ENCODE data around the gene SULT1B1.

Gene SULT1B1

GRCh38 chr4:69765751-69766150 is 5.3 kb upstream of the SULT1B1 start:
- H3K4me3 ChIP-seq (ENCODE audit: low read length) = no peak overlapping the region
- H3F3A ChIP-seq (ENCODE audit: insufficient read depth, low read length) = no peaks in the 10 kb centered on the region
- no peaks in the 10 kb centered on the region for H3K9me2 ChIP-seq (replicated peaks; ENCODE audit: insufficient read depth, low read length)
- no peaks in the 10 kb centered on the region for H3K9me3 ChIP-seq (replicated peaks; ENCODE audit: insufficient read depth, low read length)
- H3K36me3 ChIP-seq (replicated peaks; ENCODE audit: insufficient read depth, low read length) = no peaks in the 10 kb centered on the region
- no peaks in the 10 kb centered on the region for H3K27me3 ChIP-seq (replicated peaks; ENCODE audit: insufficient read depth, low read length)
- no peaks in the 10 kb centered on the region for H3K79me2 ChIP-seq (ENCODE audit: low read length)
- H3K4me1 ChIP-seq (ENCODE audit: low read length) = no peaks in the 10 kb centered on the region
- no peak overlapping the region for H3K9ac ChIP-seq (ENCODE audit: low read length)
- no peak for TF ChIP-seq EZH2phosphoT487 (IDR thresholded peaks at IDR 0.05; ENCODE audit: low read length)
- no peaks in the 10 kb centered on the region for H4K20me1 ChIP-seq (ENCODE audit: insufficient read depth, low read length)
- no peak overlapping the region for H2AFZ ChIP-seq (ENCODE audit: low read length)
- DNase-seq = no peak
- H3K4me2 ChIP-seq (ENCODE audit: low read depth, low read length) = no peak overlapping the region
- no peak overlapping the region for H3K27ac ChIP-seq (ENCODE audit: low read length)

- Histone ChIP-seq H4K20me1 (ENCODE audit: insufficient read depth, low read length) (no peaks in the 10 kb centered on the region), H3F3A (ENCODE audit: insufficient read depth, low read length) (no peaks in the 10 kb centered on the region), H3K9me3 (replicated peaks; ENCODE audit: insufficient read depth, low read length) (no peaks in the 10 kb centered on the region), H3K4me2 (ENCODE audit: low read depth, low read length) (no peak overlapping the region; the same call in 1 of the 2 replicates), H3K9me2 (replicated peaks; ENCODE audit: insufficient read depth, low read length) (no peaks in the 10 kb centered on the region), H3K79me2 (ENCODE audit: low read length) (no peaks in the 10 kb centered on the region), H3K9ac (ENCODE audit: low read length) (no peak overlapping the region), H3K4me1 (ENCODE audit: low read length) (no peaks in the 10 kb centered on the region), H3K27ac (ENCODE audit: low read length) (no peak overlapping the region), H3K4me3 (ENCODE audit: low read length) (no peak overlapping the region), H2AFZ (ENCODE audit: low read length) (no peak overlapping the region), H3K36me3 (replicated peaks; ENCODE audit: insufficient read depth, low read length) (no peaks in the 10 kb centered on the region), H3K27me3 (replicated peaks; ENCODE audit: insufficient read depth, low read length) (no peaks in the 10 kb centered on the region)
- TF ChIP-seq EZH2 (optimal IDR thresholded peaks at IDR 0.05; ENCODE audit: low read depth, low read length) (no peak), EZH2phosphoT487 (IDR thresholded peaks at IDR 0.05; ENCODE audit: low read length) (no peak), CTCF (IDR thresholded peaks at IDR 0.05; ENCODE audit: low read length) (no peak)
- DNase-seq = peak; percentile 59
Measured at GRCh38 chr4:69764311-69764710, 3.9 kb upstream of the SULT1B1 start.

GRCh38 chr4:69763233-69763632 is 2.8 kb upstream of the SULT1B1 start:
- Histone ChIP-seq H2AFZ (ENCODE audit: low read length) (no peak overlapping the region), H3K9me2 (replicated peaks; ENCODE audit: insufficient read depth, low read length) (no peaks in the 10 kb centered on the region), H3K36me3 (replicated peaks; ENCODE audit: insufficient read depth, low read length) (no peaks in the 10 kb centered on the region), H3K27me3 (replicated peaks; ENCODE audit: insufficient read depth, low read length) (no peaks in the 10 kb centered on the region), H3K9me3 (replicated peaks; ENCODE audit: insufficient read depth, low read length) (no peaks in the 10 kb centered on the region), H3K4me3 (ENCODE audit: low read length) (no peak overlapping the region), H3K9ac (ENCODE audit: low read length) (no peak overlapping the region), H4K20me1 (ENCODE audit: insufficient read depth, low read length) (no peaks in the 10 kb centered on the region), H3K79me2 (ENCODE audit: low read length) (no peaks in the 10 kb centered on the region), H3F3A (ENCODE audit: insufficient read depth, low read length) (no peaks in the 10 kb centered on the region), H3K4me1 (ENCODE audit: low read length) (no peaks in the 10 kb centered on the region), H3K4me2 (ENCODE audit: low read depth, low read length) (no peak overlapping the region), H3K27ac (ENCODE audit: low read length) (no peak overlapping the region)
- DNase-seq = no peak
- TF ChIP-seq EZH2 (optimal IDR thresholded peaks at IDR 0.05; ENCODE audit: low read depth, low read length) (no peak), EZH2phosphoT487 (IDR thresholded peaks at IDR 0.05; ENCODE audit: low read length) (no peak), CTCF (IDR thresholded peaks at IDR 0.05; ENCODE audit: low read length) (no peak)

GRCh38 chr4:69759189-69759604 is 1.2 kb downstream of the SULT1B1 start:
- Histone ChIP-seq H3K9me2 (replicated peaks; ENCODE audit: insufficient read depth, low read length) (no peaks in the 10 kb centered on the region), H3K27ac (ENCODE audit: low read length) (no peak overlapping the region), H3K27me3 (replicated peaks; ENCODE audit: insufficient read depth, low read length) (no peaks in the 10 kb centered on the region), H3K4me3 (ENCODE audit: low read length) (no peak overlapping the region), H3K4me2 (ENCODE audit: low read depth, low read length) (no peak overlapping the region), H3K36me3 (replicated peaks; ENCODE audit: insufficient read depth, low read length) (no peaks in the 10 kb centered on the region), H3K9ac (ENCODE audit: low read length) (no peak overlapping the region), H4K20me1 (ENCODE audit: insufficient read depth, low read length) (no peaks in the 10 kb centered on the region), H3F3A (ENCODE audit: insufficient read depth, low read length) (no peaks in the 10 kb centered on the region), H3K4me1 (ENCODE audit: low read length) (no peaks in the 10 kb centered on the region), H2AFZ (ENCODE audit: low read length) (no peak overlapping the region), H3K9me3 (replicated peaks; ENCODE audit: insufficient read depth, low read length) (no peaks in the 10 kb centered on the region), H3K79me2 (ENCODE audit: low read length) (no peaks in the 10 kb centered on the region)
- DNase-seq = no peak
- no peak for TF ChIP-seq EZH2phosphoT487 (IDR thresholded peaks at IDR 0.05; ENCODE audit: low read length)
- TF ChIP-seq CTCF (IDR thresholded peaks at IDR 0.05; ENCODE audit: low read length) = no peak
- TF ChIP-seq EZH2 (optimal IDR thresholded peaks at IDR 0.05; ENCODE audit: low read depth, low read length) = no peak
